Parathyroid adenoma (tissue), 2 donors: ENCODE data around the gene RBMS3.

Experiments used
- H2AFZ ChIP-seq: fragments of 300-600 bp; sonication (generic); one replicate; pipeline ENCODE4 v1.7.0; 2017; ENCODE audit warnings: antibody characterized with exemption, mild to moderate bottlenecking
- H3K27ac ChIP-seq: fragments of 300-600 bp; sonication (generic); one replicate; pipeline ENCODE4 v1.7.0; 2017
- H3K27me3 ChIP-seq: fragments of 300-600 bp; sonication (generic); one replicate; pipeline ENCODE4 v1.7.0; 2017; ENCODE audit warnings: low read length; ENCODE audit not compliant: control insufficient read depth, insufficient read depth
- H3K36me3 ChIP-seq: fragments of 300-600 bp; sonication (generic); one replicate; pipeline ENCODE4 v1.7.0; 2017; ENCODE audit warnings: low read length; ENCODE audit not compliant: control insufficient read depth, insufficient read depth
- H3K4me1 ChIP-seq: fragments of 300-600 bp; sonication (generic); one replicate; pipeline ENCODE4 v1.7.0; 2017; ENCODE audit warnings: control low read depth
- H3K4me2 ChIP-seq: fragments of 300-600 bp; sonication (generic); one replicate; pipeline ENCODE4 v1.7.0; 2017; ENCODE audit warnings: low read length
- H3K4me3 ChIP-seq: fragments of 300-600 bp; sonication (generic); one replicate; pipeline ENCODE4 v1.7.0; 2017; ENCODE audit warnings: low read depth, low read length
- H3K79me2 ChIP-seq: fragments of 300-600 bp; sonication (generic); one replicate; pipeline ENCODE4 v1.7.0; 2017; ENCODE audit warnings: control low read depth
- H3K9ac ChIP-seq: fragments of 300-600 bp; sonication (generic); one replicate; pipeline ENCODE4 v1.7.0; 2017; ENCODE audit warnings: mild to moderate bottlenecking
- H3K9me3 ChIP-seq: fragments of 300-600 bp; sonication (generic); one replicate; pipeline ENCODE4 v1.7.0; 2017; ENCODE audit warnings: low read length; ENCODE audit not compliant: control insufficient read depth
- TF ChIP-seq, protein P1 (sequence below): fragments of 300-600 bp; sonication (generic); IDR thresholded peaks from one replicate; pipeline ENCODE4 v1.7.0; 2017; ENCODE audit warnings: antibody characterized with exemption, mild to moderate bottlenecking
- donor health status: primary hyperparathyroidism.

RBMS3 gene

GRCh38 chr3:29773481-29773880 lies 492.6 kb downstream of the RBMS3 start:
- Histone ChIP-seq H2AFZ (no peak overlapping the region), H3K36me3 (no peaks in the 10 kb centered on the region), H3K4me2 (no peak overlapping the region), H3K4me1 (no peaks in the 10 kb centered on the region), H3K9ac (no peak overlapping the region), H3K9me3 (no peaks in the 10 kb centered on the region), H3K27ac (no peak overlapping the region), H3K79me2 (no peaks in the 10 kb centered on the region), H3K27me3 (no peaks in the 10 kb centered on the region), H3K4me3 (no peak overlapping the region)
- TF ChIP-seq, protein P1, sequence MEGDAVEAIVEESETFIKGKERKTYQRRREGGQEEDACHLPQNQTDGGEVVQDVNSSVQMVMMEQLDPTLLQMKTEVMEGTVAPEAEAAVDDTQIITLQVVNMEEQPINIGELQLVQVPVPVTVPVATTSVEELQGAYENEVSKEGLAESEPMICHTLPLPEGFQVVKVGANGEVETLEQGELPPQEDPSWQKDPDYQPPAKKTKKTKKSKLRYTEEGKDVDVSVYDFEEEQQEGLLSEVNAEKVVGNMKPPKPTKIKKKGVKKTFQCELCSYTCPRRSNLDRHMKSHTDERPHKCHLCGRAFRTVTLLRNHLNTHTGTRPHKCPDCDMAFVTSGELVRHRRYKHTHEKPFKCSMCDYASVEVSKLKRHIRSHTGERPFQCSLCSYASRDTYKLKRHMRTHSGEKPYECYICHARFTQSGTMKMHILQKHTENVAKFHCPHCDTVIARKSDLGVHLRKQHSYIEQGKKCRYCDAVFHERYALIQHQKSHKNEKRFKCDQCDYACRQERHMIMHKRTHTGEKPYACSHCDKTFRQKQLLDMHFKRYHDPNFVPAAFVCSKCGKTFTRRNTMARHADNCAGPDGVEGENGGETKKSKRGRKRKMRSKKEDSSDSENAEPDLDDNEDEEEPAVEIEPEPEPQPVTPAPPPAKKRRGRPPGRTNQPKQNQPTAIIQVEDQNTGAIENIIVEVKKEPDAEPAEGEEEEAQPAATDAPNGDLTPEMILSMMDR, result no peak

DNA sequence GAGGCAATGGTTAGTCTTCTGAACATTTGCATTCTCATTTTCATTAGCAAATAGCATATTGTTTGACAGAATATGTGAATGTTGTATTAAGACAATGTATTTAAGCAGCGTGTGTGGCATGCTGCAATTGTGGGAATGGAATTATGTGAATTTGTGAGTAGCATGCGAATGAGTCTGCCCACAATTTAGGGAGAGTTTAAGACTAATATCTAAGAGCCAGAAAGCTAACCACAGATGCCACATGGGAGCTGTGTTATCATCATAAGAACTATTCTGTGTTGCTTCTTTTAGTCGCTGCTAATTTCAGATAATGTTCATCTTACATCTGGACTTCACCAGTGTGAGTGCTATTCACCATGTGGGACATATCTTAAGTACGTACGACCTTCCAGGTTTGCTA lies 494.5 kb downstream of the RBMS3 start:
- Histone ChIP-seq H3K4me1 (no peaks in the 10 kb centered on the region), H3K9me3 (no peaks in the 10 kb centered on the region), H2AFZ (no peak overlapping the region), H3K4me3 (no peak overlapping the region), H3K27ac (no peak overlapping the region), H3K36me3 (no peaks in the 10 kb centered on the region), H3K9ac (no peak overlapping the region), H3K27me3 (no peaks in the 10 kb centered on the region), H3K79me2 (no peaks in the 10 kb centered on the region), H3K4me2 (no peak overlapping the region)
- TF ChIP-seq, protein P1, result no peak

- Histone ChIP-seq H3K9me3 (no peaks in the 10 kb centered on the region), H3K9ac (no peak overlapping the region), H3K27me3 (no peaks in the 10 kb centered on the region), H3K79me2 (no peaks in the 10 kb centered on the region), H2AFZ (no peak overlapping the region), H3K4me3 (no peak overlapping the region), H3K4me1 (no peaks in the 10 kb centered on the region), H3K4me2 (no peak overlapping the region), H3K36me3 (no peaks in the 10 kb centered on the region), H3K27ac (no peak overlapping the region)
- TF ChIP-seq, protein P1, result no peak
Observed at GRCh38 chr3:29777869-29778268, 497.0 kb downstream of the RBMS3 start.

DNA sequence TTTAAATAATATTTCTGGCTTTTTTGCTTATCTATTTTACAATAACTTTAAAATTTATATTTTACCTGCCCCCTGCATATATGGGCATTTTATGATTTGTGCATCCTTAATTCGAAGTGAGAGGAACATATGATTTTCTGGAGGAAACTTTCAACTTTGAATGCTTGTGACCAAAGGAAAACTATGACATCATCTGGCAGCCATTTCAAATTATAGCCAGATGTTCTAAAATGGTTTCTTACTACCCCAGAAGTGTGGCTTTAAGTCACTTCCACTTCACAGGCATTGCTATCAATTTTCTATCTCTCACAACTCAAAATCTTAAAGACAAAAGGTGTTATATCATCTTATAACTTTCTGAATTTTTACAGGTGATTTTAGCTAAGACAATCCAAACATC lies 508.8 kb downstream of the RBMS3 start:
- H3K27ac ChIP-seq, result no peak overlapping the region
- H3K27me3 ChIP-seq, result no peaks in the 10 kb centered on the region
- H3K4me2 ChIP-seq, result no peak overlapping the region
- TF ChIP-seq, protein P1, result no peak
- no peaks in the 10 kb centered on the region for H3K36me3 ChIP-seq
- H3K79me2 ChIP-seq, result no peaks in the 10 kb centered on the region
- H3K4me1 ChIP-seq, result no peaks in the 10 kb centered on the region
- H3K9ac ChIP-seq, result no peak overlapping the region
- H3K9me3 ChIP-seq, result no peaks in the 10 kb centered on the region
- H2AFZ ChIP-seq, result no peak overlapping the region
- H3K4me3 ChIP-seq, result no peak overlapping the region

- no peak overlapping the region for H2AFZ ChIP-seq
- no peak overlapping the region for H3K9ac ChIP-seq
- no peaks in the 10 kb centered on the region for H3K9me3 ChIP-seq
- H3K4me1 ChIP-seq, result no peaks in the 10 kb centered on the region
- no peaks in the 10 kb centered on the region for H3K36me3 ChIP-seq
- H3K79me2 ChIP-seq, result no peaks in the 10 kb centered on the region
- no peaks in the 10 kb centered on the region for H3K27me3 ChIP-seq
- H3K4me2 ChIP-seq, result no peak overlapping the region
- no peak overlapping the region for H3K4me3 ChIP-seq
- H3K27ac ChIP-seq, result no peak overlapping the region
- TF ChIP-seq, protein P1, result no peak
Observed at GRCh38 chr3:29796808-29797207, 515.9 kb downstream of the RBMS3 start.
